GM12878 (cell line): ENCODE results near the gene MTMR3. TPM values are rescaled to one million over a fixed set of nuclear protein-coding genes. Genes with fewer than 3 reads are reported as not detected.

Source experiments
- ATAC-seq: fragments of 200-7000 bp; cut with Tn5 transposase; 3 replicates; pipeline ENCODE4 v1.9.1; 2020; ENCODE audit warnings: mild to moderate bottlenecking, moderate library complexity
- BruUV-seq: library from RNA; stranded (reverse); fragments of 400-500 nt; replicated peaks from 2 replicates; lab custom pipeline; 2021; lab: Mats Ljungman, UMichigan
- CTCF ChIA-PET: fragments of 300-600 bp; sonication (Branson Sonifier 250); formaldehyde crosslinking; extraction: SDS; loops from one replicate; lab custom pipeline; 2021; ENCODE audit warnings: inconsistent platforms; lab: Yijun Ruan, JAX
- POLR2A ChIA-PET: fragments of 350-600 bp; formaldehyde crosslinking; extraction: SDS; loops from one replicate; lab custom pipeline; 2021; ENCODE audit warnings: inconsistent platforms; lab: Charles Lee
- RAD21 ChIA-PET: fragments of 300-600 bp; sonication (Branson Sonifier 250); formaldehyde crosslinking; loops from one replicate; lab custom pipeline; 2023; ENCODE audit warnings: antibody characterized with exemption; ENCODE audit not compliant: unreplicated experiment; lab: Charles Lee
- SMC1A ChIA-PET: fragments of 300-600 bp; sonication (Branson Sonifier 250); formaldehyde crosslinking; loops from one replicate; lab custom pipeline; 2023; ENCODE audit not compliant: unreplicated experiment, uncharacterized antibody; lab: Charles Lee
- DNase-seq: peaks from one replicate; pipeline ENCODE4 v3.0.0-alpha.2; 2011; ENCODE audit warnings: low read depth, low spot score
- FAIRE-seq: peaks from 3 replicates; lab custom pipeline; 2011; peaks lifted over from hg19 to GRCh38; lab: Jason Lieb, UNC
- H2AFZ ChIP-seq: 2 replicates; pipeline ENCODE4 v1.6.0; 2011; ENCODE audit warnings: low read depth, low read length, control low read depth; ENCODE audit not compliant: control insufficient read depth
- H3K27ac ChIP-seq: 2 replicates; pipeline ENCODE4 v1.5.1; 2011; ENCODE audit warnings: control low read depth; ENCODE audit not compliant: control insufficient read depth, insufficient read depth
- H3K27me3 ChIP-seq, 2 experiments: replicated peaks in 1 of 2; 2 replicates each; pipeline versions ENCODE4 v1.6.0 to v1.6.1; 2011; ENCODE audit warnings: low read length in 1 of 2; ENCODE audit not compliant: control insufficient read depth in 2 of 2, insufficient read depth in 2 of 2
- H3K36me3 ChIP-seq, 2 experiments: 2 replicates each; pipeline ENCODE4 v1.5.1; 2011; ENCODE audit warnings: low read length in 1 of 2; ENCODE audit not compliant: control insufficient read depth in 2 of 2, insufficient read depth in 2 of 2
- H3K4me1 ChIP-seq: 2 replicates; pipeline ENCODE4 v1.6.1; 2011; ENCODE audit warnings: mild to moderate bottlenecking, low read length, moderate library complexity, mixed read lengths; ENCODE audit not compliant: control insufficient read depth, insufficient read depth
- H3K4me2 ChIP-seq: 2 replicates; pipeline ENCODE4 v1.6.0; 2011; ENCODE audit warnings: control low read depth; ENCODE audit not compliant: control insufficient read depth, insufficient read depth
- H3K4me3 ChIP-seq: fragments of 200-600 bp; sonication (generic); 2 replicates; pipeline ENCODE4 v1.5.1; 2016
- H3K79me2 ChIP-seq: 2 replicates; pipeline ENCODE4 v1.6.0; 2011; ENCODE audit warnings: low read length; ENCODE audit not compliant: control insufficient read depth, insufficient read depth
- H3K9ac ChIP-seq: 2 replicates; pipeline ENCODE4 v1.8.0; 2011; ENCODE audit warnings: low read length, control low read depth, mixed read lengths; ENCODE audit not compliant: control insufficient read depth, insufficient read depth
- H3K9me3 ChIP-seq: replicated peaks from 3 replicates; pipeline ENCODE4 v1.5.1; 2011; ENCODE audit warnings: mild to moderate bottlenecking, low read length; ENCODE audit not compliant: control insufficient read depth, insufficient read depth
- H4K20me1 ChIP-seq: 2 replicates; pipeline ENCODE4 v1.6.0; 2011; ENCODE audit not compliant: control insufficient read depth, insufficient read depth
- ATF3 ChIP-seq: IDR thresholded peaks from 2 replicates; pipeline ENCODE4 v1.6.1; 2011; ENCODE audit warnings: low read depth, mild to moderate bottlenecking, low read length, moderate library complexity, borderline replicate concordance; ENCODE audit errors: extremely low read depth
- BMI1 ChIP-seq: fragments of 450-650 bp; IDR thresholded peaks from 2 replicates; pipeline ENCODE4 v1.6.1; 2016; ENCODE audit warnings: mild to moderate bottlenecking, moderate library complexity, borderline replicate concordance
- BRCA1 ChIP-seq: IDR thresholded peaks from 2 replicates; pipeline ENCODE4 v1.6.1; 2011; ENCODE audit warnings: low read depth, low read length, improper control_type of control experiment
- CBX5 ChIP-seq: sonication (generic); IDR thresholded peaks from 2 replicates; pipeline ENCODE4 v1.6.1; 2016; ENCODE audit warnings: low read depth, moderate library complexity, mild to moderate bottlenecking, inconsistent platforms
- CEBPB ChIP-seq, 2 experiments: fragments of 150-350 bp in 1 of 2; IDR thresholded peaks; 2 replicates each; pipeline ENCODE4 v1.6.1; 2012 to 2014; ENCODE audit warnings: low read depth in 2 of 2, low read length in 2 of 2, borderline replicate concordance in 1 of 2, inconsistent platforms in 1 of 2
- FOS ChIP-seq: IDR thresholded peaks from 3 replicates; pipeline ENCODE4 v1.6.1; 2011; ENCODE audit warnings: borderline replicate concordance; ENCODE audit not compliant: insufficient read length; ENCODE audit errors: extremely low read depth
- HDAC2 ChIP-seq: fragments of 200-600 bp; sonication (generic); IDR thresholded peaks from 2 replicates; pipeline ENCODE4 v1.6.1; 2017
- KDM1A ChIP-seq: fragments of 200-600 bp; sonication (generic); IDR thresholded peaks from 2 replicates; pipeline ENCODE4 v1.6.1; 2016; ENCODE audit warnings: borderline replicate concordance
- RB1 ChIP-seq: fragments of 450-650 bp; formaldehyde crosslinking; IDR thresholded peaks from 2 replicates; pipeline ENCODE4 v1.6.1; 2017; ENCODE audit warnings: mild to moderate bottlenecking, borderline replicate concordance
- TBL1XR1 ChIP-seq: IDR thresholded peaks from 2 replicates; pipeline ENCODE4 v1.6.1; 2012; ENCODE audit warnings: low read depth, low read length, improper control_type of control experiment
- TCF3 ChIP-seq: IDR thresholded peaks from 2 replicates; pipeline ENCODE4 v1.6.1; 2012; ENCODE audit warnings: low read depth, mild to moderate bottlenecking, low read length, borderline replicate concordance; ENCODE audit not compliant: insufficient read depth
- TCF7 ChIP-seq: IDR thresholded peaks from 2 replicates; pipeline ENCODE4 v1.6.1; 2014; ENCODE audit warnings: antibody characterized with exemption, borderline replicate concordance
- WGBS: methylation state at CpG from one replicate; pipeline ENCODE4 v1.1.6; 2016; ENCODE audit warnings: low lambda C conversion rate; ENCODE audit not compliant: insufficient replicate concordance, insufficient coverage; ENCODE audit errors: missing lambda C conversion rate; 5-methylcytosine and 5-hydroxymethylcytosine counted together
- in situ Hi-C: fragments of 300-500 bp; cut with MboI; formaldehyde crosslinking; loops from 9 replicates; pipeline ENCODE4 v1.14.3; 2018; ENCODE audit warnings: mixed read lengths
- intact Hi-C: fragments of 100-400 bp; cut with micrococcal nuclease; formaldehyde crosslinking; loops from one replicate; pipeline ENCODE4 v1.14.2; 2022; ENCODE audit not compliant: unreplicated experiment
- polyA plus RNA-seq, 11 experiments: library from polyadenylated mRNA; depleted of rRNA in 4 of 11; unstranded in 6 of 11; stranded (reverse) in 5 of 11; fragments of >200 nt; fragmentation: Nextera tagmentation in 4 of 11; fragmentation: Illumina TruSeq in 1 of 11; extraction: Ambion mirVana in 4 of 11; extraction: Trizol in 1 of 11; gene quantifications; 1 replicate in 1 of 11; 2 replicates in 10 of 11; pipeline versions ENCODE4 v1.2.1 to v1.2.3, GENCODE V29; 2011 to 2016; ENCODE audit warnings: inconsistent platforms in 2 of 11, missing spikeins in 2 of 11, low read depth in 1 of 11
- total RNA-seq, 4 experiments: library from RNA; depleted of rRNA in 3 of 4; stranded (reverse); fragments of >200 nt in 3 of 4; fragmentation: Illumina TruSeq in 1 of 4; extraction: Trizol in 1 of 4; gene quantifications; 2 replicates each; pipeline versions ENCODE4 v1.2.1 to v1.2.3, GENCODE V29; 2013 to 2021
- TF ChIP-seq, protein P1 (sequence below): IDR thresholded peaks from 2 replicates; pipeline ENCODE4 v1.6.1; 2011; ENCODE audit warnings: mild to moderate bottlenecking, low read depth, low read length, moderate library complexity; ENCODE audit not compliant: insufficient replicate concordance
- TF ChIP-seq, protein P2 (sequence below): fragments of 450-650 bp; IDR thresholded peaks from 2 replicates; pipeline ENCODE4 v1.6.1; 2017; ENCODE audit warnings: mild to moderate bottlenecking
- TF ChIP-seq, protein P3 (sequence below): IDR thresholded peaks from 2 replicates; pipeline ENCODE4 v1.6.1; 2011; ENCODE audit warnings: borderline replicate concordance, low read depth, mild to moderate bottlenecking, moderate library complexity, mixed read lengths, low read length; ENCODE audit not compliant: insufficient read depth; ENCODE audit errors: extremely low read length
- TF ChIP-seq, protein P4 (sequence below): fragments of 450-650 bp; conservative IDR thresholded peaks from 2 replicates; pipeline ENCODE4 v1.6.1; 2017; ENCODE audit warnings: mild to moderate bottlenecking, moderate library complexity

The MTMR3 gene
- total and polyA plus RNA-seq, 10 of the 15 experiments (the other 5 are each of a cell fraction or from before 2014, with no cell fraction given), result 1.4 to 23.7 (median 10.6) TPM

- whole genome bisulfite sequencing, result 61% methylated on average over 4 of the region's 4 CpGs
- no peak overlapping the region for H3K4me3 ChIP-seq
- POLR2A ChIA-PET, result no interaction called here
- H4K20me1 ChIP-seq, result no peaks in the 10 kb centered on the region
- CTCF ChIA-PET, result no interaction called here
- BruUV-seq, result no TSS peak
- ATAC-seq (no peak), DNase-seq (no peak), FAIRE-seq (no peak)
- RAD21 ChIA-PET, result interaction anchor here (0.5 kb wide), 1 partner anchor 435 kb away, joined by 4 read pairs; no protein-coding TSS in a partner anchor
- intact Hi-C loops (no loop called here), in situ Hi-C loops (no loop called here)
- no peaks in the 10 kb centered on the region for H3K4me1 ChIP-seq
- no peaks in the 10 kb centered on the region for H3K9me3 ChIP-seq
- no peak overlapping the region for H3K4me2 ChIP-seq
- H2AFZ ChIP-seq, result no peak overlapping the region
- no peak overlapping the region for H3K9ac ChIP-seq
- no peaks in the 10 kb centered on the region for H3K27me3 ChIP-seq
- no peaks in the 10 kb centered on the region for H3K79me2 ChIP-seq
- SMC1A ChIA-PET, result no interaction called here
- H3K36me3 ChIP-seq, result peaks cover 7 to 8% of the 10 kb centered on the region in 2 experiments
- no peak overlapping the region for H3K27ac ChIP-seq
- no peak for TF ChIP-seq TCF7
- TF ChIP-seq, protein P1, sequence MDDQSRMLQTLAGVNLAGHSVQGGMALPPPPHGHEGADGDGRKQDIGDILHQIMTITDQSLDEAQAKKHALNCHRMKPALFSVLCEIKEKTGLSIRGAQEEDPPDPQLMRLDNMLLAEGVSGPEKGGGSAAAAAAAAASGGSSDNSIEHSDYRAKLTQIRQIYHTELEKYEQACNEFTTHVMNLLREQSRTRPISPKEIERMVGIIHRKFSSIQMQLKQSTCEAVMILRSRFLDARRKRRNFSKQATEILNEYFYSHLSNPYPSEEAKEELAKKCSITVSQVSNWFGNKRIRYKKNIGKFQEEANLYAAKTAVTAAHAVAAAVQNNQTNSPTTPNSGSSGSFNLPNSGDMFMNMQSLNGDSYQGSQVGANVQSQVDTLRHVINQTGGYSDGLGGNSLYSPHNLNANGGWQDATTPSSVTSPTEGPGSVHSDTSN, result no peak
- TF ChIP-seq, protein P2, sequence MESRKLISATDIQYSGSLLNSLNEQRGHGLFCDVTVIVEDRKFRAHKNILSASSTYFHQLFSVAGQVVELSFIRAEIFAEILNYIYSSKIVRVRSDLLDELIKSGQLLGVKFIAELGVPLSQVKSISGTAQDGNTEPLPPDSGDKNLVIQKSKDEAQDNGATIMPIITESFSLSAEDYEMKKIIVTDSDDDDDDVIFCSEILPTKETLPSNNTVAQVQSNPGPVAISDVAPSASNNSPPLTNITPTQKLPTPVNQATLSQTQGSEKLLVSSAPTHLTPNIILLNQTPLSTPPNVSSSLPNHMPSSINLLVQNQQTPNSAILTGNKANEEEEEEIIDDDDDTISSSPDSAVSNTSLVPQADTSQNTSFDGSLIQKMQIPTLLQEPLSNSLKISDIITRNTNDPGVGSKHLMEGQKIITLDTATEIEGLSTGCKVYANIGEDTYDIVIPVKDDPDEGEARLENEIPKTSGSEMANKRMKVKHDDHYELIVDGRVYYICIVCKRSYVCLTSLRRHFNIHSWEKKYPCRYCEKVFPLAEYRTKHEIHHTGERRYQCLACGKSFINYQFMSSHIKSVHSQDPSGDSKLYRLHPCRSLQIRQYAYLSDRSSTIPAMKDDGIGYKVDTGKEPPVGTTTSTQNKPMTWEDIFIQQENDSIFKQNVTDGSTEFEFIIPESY, result no peak
- TF ChIP-seq HDAC2, result no peak
- no peak for TF ChIP-seq CEBPB (IDR thresholded peaks at IDR 0.05; ENCODE audit: borderline replicate concordance in 1 of 2, low read depth in 2 of 2, low read length in 2 of 2)
- TF ChIP-seq, protein P3, sequence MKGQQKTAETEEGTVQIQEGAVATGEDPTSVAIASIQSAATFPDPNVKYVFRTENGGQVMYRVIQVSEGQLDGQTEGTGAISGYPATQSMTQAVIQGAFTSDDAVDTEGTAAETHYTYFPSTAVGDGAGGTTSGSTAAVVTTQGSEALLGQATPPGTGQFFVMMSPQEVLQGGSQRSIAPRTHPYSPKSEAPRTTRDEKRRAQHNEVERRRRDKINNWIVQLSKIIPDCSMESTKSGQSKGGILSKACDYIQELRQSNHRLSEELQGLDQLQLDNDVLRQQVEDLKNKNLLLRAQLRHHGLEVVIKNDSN, result no peak
- no peak for TF ChIP-seq FOS
- no peak for TF ChIP-seq TBL1XR1
- TF ChIP-seq TCF3, result no peak
- TF ChIP-seq RB1, result no peak
- no peak for TF ChIP-seq ATF3
- no peak for TF ChIP-seq KDM1A
- no peak for TF ChIP-seq BRCA1
- TF ChIP-seq BMI1, result no peak
- TF ChIP-seq, protein P4, sequence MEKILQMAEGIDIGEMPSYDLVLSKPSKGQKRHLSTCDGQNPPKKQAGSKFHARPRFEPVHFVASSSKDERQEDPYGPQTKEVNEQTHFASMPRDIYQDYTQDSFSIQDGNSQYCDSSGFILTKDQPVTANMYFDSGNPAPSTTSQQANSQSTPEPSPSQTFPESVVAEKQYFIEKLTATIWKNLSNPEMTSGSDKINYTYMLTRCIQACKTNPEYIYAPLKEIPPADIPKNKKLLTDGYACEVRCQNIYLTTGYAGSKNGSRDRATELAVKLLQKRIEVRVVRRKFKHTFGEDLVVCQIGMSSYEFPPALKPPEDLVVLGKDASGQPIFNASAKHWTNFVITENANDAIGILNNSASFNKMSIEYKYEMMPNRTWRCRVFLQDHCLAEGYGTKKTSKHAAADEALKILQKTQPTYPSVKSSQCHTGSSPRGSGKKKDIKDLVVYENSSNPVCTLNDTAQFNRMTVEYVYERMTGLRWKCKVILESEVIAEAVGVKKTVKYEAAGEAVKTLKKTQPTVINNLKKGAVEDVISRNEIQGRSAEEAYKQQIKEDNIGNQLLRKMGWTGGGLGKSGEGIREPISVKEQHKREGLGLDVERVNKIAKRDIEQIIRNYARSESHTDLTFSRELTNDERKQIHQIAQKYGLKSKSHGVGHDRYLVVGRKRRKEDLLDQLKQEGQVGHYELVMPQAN, result no peak
- no peak for TF ChIP-seq CBX5
Measured at GRCh38 chr22:30027169-30027568, 144.2 kb downstream of the MTMR3 start.
